ENCODE results near the gene RSBN1L. TPM values are rescaled to one million over a fixed set of nuclear protein-coding genes. Genes with fewer than 3 reads are reported as not detected.

RSBN1L gene
- total and polyA plus RNA-seq, 4 donors: 7.3 to 53.2 (median 12.9) TPM

GRCh38 chr7:77765481-77765880 lies 69.2 kb downstream of the RSBN1L start:
- DNase-seq: no peak
- Histone ChIP-seq H3K36me3 (ENCODE audit: control insufficient read depth in 4 of 4, insufficient read depth in 4 of 4, low read length in 4 of 4) (peaks cover 0 to 9% (median 3%) of the 10 kb centered on the region in 4 donors), H3K4me1 (ENCODE audit: control insufficient read depth in 5 of 5, insufficient read depth in 5 of 5, low read length in 5 of 5) (peaks cover 0 to 6% (median 0%) of the 10 kb centered on the region in 5 donors), H3K4me3 (no peak overlapping the region), H3K27me3 (ENCODE audit: control insufficient read depth in 3 of 3, insufficient read depth in 3 of 3, low read length in 2 of 3) (no peaks in the 10 kb centered on the region), H3K27ac (ENCODE audit: low read depth in 1 of 2, low read length in 1 of 2) (no peak overlapping the region), H3K9ac (ENCODE audit: insufficient read depth in 1 of 2, low read length in 2 of 2) (no peak overlapping the region), H3K9me3 (ENCODE audit: control insufficient read depth in 4 of 4, insufficient read depth in 3 of 4, low read length in 3 of 4) (no peaks in the 10 kb centered on the region)
- ATAC-seq (ENCODE audit: insufficient read depth, low FRiP score): no peak
- 66 to 74% methylated on average over 3 of the region's 3 CpGs for WGBS, 2 donors
- TF ChIP-seq CTCF (IDR thresholded peaks at IDR 0.05; ENCODE audit: control extremely low read depth, extremely low read depth): no peak

GRCh38 chr7:77765906-77766800 lies 69.9 kb downstream of the RSBN1L start:
- no peak for ATAC-seq (ENCODE audit: insufficient read depth, low FRiP score)
- H3K36me3 ChIP-seq (ENCODE audit: control insufficient read depth in 4 of 4, insufficient read depth in 4 of 4, low read length in 4 of 4): peaks cover 0 to 9% (median 5%) of the 10 kb centered on the region in 4 donors
- H3K4me1 ChIP-seq (ENCODE audit: control insufficient read depth in 5 of 5, insufficient read depth in 5 of 5, low read length in 5 of 5): peaks cover 0 to 6% (median 0%) of the 10 kb centered on the region in 5 donors
- H3K27me3 ChIP-seq (ENCODE audit: control insufficient read depth in 3 of 3, insufficient read depth in 3 of 3, low read length in 2 of 3): no peaks in the 10 kb centered on the region
- no peak for DNase-seq
- no peak overlapping the region for H3K9ac ChIP-seq (ENCODE audit: insufficient read depth in 1 of 2, low read length in 2 of 2)
- H3K4me3 ChIP-seq: no peak overlapping the region
- H3K9me3 ChIP-seq (ENCODE audit: control insufficient read depth in 4 of 4, insufficient read depth in 3 of 4, low read length in 3 of 4): no peaks in the 10 kb centered on the region
- H3K27ac ChIP-seq (ENCODE audit: low read depth in 1 of 2, low read length in 1 of 2): peak overlapping the region in 1 of 2 donors; percentile 79
- no peak for TF ChIP-seq CTCF (IDR thresholded peaks at IDR 0.05; ENCODE audit: control extremely low read depth, extremely low read depth)
- 80 to 88% methylated on average over 4 of the region's 4 CpGs for WGBS, 2 donors

GRCh38 chr7:77766801-77767605 lies 70.7 kb downstream of the RSBN1L start:
- Histone ChIP-seq H3K4me3 (no peak overlapping the region), H3K27me3 (ENCODE audit: control insufficient read depth in 3 of 3, insufficient read depth in 3 of 3, low read length in 2 of 3) (no peaks in the 10 kb centered on the region), H3K27ac (ENCODE audit: low read depth in 1 of 2, low read length in 1 of 2) (no peak overlapping the region), H3K4me1 (ENCODE audit: control insufficient read depth in 5 of 5, insufficient read depth in 5 of 5, low read length in 5 of 5) (peaks cover 0 to 6% (median 0%) of the 10 kb centered on the region in 5 donors), H3K9ac (ENCODE audit: insufficient read depth in 1 of 2, low read length in 2 of 2) (no peak overlapping the region), H3K9me3 (ENCODE audit: control insufficient read depth in 4 of 4, insufficient read depth in 3 of 4, low read length in 3 of 4) (no peaks in the 10 kb centered on the region), H3K36me3 (ENCODE audit: control insufficient read depth in 4 of 4, insufficient read depth in 4 of 4, low read length in 4 of 4) (peaks cover 0 to 9% (median 5%) of the 10 kb centered on the region in 4 donors)
- TF ChIP-seq CTCF (IDR thresholded peaks at IDR 0.05; ENCODE audit: control extremely low read depth, extremely low read depth): no peak
- WGBS, 2 donors: 88 to 91% methylated on average over 6 of the region's 6 CpGs
- ATAC-seq (ENCODE audit: insufficient read depth, low FRiP score): no peak
- no peak for DNase-seq
